ENCODE results near the gene WDR82.
A peak's percentile ranks its signal among the peaks of the same experiment; 100 is the strongest.

WDR82 gene

DNA sequence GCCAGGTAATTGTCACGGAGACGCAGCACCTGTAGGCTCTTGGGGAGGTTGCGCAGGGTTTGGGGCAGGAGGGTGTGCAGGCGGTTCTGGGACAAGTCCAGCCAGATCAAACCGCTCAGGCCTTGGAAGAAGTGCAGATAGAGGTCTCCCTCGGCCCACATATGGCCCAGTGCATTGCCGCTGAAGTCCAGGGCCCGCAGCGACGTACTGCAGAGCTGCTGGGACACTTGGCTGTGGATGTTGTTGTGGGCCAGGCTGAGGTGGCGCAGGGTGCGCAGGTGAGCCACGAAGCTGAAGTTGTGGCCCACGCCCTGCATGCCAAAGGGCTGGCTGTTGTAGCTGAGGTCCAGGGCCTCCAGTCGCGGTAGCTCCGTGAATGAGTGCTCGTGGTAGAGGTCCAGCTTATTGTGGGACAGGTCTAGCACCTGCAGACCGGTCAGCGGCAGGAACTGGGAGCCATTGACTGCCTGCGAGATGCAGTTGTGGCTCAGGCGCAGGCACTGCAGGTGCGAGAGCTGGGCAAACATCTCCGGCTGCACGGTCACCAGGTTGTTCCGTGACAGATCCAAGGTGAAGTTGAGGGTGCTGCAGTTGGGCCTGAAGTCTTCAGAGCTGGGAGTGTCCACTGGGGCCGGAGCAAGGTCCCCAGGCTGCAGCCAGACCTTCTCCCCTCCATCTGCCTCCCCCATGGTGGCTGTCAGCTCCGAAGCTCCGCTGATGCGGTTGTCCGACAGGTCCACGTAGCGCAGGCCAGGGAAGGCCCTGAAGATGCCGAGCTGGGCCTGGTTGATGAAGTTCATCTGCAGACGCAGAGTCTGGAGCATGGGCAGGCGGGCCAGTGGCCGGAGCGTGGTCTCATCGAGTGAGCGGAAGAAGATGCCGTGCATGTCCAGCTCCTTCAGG is 55.9 kb downstream of the WDR82 start:
- no peak for DNase-seq (ENCODE audit: low spot score in 2 of 2)
- H3K4me1 Mint-ChIP-seq: peaks cover 86% of the 10 kb centered on the region
- peak overlapping the region; percentile 77 for H3K4me3 Mint-ChIP-seq
- H3K27ac Mint-ChIP-seq: peak overlapping the region; percentile 87
- no peaks in the 10 kb centered on the region for H3K9me3 Mint-ChIP-seq
- ATAC-seq: no peak
- peaks cover 5% of the 10 kb centered on the region for H3K36me3 Mint-ChIP-seq

DNA sequence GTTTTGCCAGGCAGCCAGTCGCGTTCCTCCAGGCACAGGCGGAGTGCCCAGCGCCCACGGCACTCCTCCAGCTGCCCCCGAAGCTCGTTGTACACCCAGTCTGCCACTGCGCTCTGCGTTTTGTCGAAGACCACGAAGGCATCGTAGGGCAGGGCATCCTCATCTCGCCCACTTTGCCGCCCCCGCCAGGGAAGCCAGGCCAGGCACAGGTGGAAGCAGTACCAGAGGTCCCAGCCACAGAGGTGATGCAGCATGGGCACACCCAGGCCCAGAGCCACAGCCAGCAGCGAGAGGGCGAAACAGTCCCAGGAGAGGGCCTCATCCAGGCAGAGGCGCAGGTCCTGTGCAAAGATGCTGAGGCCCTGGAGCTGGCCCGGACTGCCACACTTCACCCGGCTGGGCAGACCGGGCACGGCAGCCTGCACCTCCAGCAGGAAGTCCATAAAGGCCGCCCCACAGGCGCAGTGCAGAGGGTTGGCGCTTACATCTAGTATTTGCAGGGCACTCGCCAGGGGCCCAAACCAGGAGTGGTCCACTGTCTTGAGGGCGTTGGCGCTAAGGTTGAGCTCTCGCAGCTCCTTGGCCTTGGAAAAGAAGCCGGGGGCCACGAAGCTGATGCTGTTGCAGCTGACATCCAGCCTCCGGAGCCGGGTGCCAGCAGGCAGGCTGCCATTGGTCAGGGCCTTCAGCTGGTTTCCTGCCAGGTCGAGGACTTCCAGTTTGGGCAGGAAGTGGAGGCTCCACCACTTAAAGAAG is 56.7 kb downstream of the WDR82 start:
- Mint-ChIP-seq H3K9me3 (no peaks in the 10 kb centered on the region), H3K36me3 (peaks cover 3% of the 10 kb centered on the region), H3K4me3 (peak overlapping the region; percentile 77), H3K27ac (peak overlapping the region; percentile 87), H3K4me1 (peaks cover 92% of the 10 kb centered on the region)
- peak; percentile 48 for ATAC-seq
- no peak for DNase-seq (ENCODE audit: low spot score in 2 of 2)

- H3K4me1 Mint-ChIP-seq: peaks cover 91% of the 10 kb centered on the region
- H3K27ac Mint-ChIP-seq: no peak overlapping the region
- peak overlapping the region; percentile 77 for H3K4me3 Mint-ChIP-seq
Measured at GRCh38 chr3:52221141-52221562, 57.3 kb downstream of the WDR82 start.

GRCh38 chr3:52220380-52221026 is 57.9 kb downstream of the WDR82 start:
- H3K36me3 Mint-ChIP-seq: peaks cover 11% of the 10 kb centered on the region
- H3K4me3 Mint-ChIP-seq: peak overlapping the region; percentile 50
- DNase-seq (ENCODE audit: low spot score in 2 of 2) (peak; percentile 92 to 95), ATAC-seq (peak; percentile 81)
- H3K27ac Mint-ChIP-seq: peak overlapping the region; percentile 93
- H3K4me1 Mint-ChIP-seq: peaks cover 87% of the 10 kb centered on the region
- H3K9me3 Mint-ChIP-seq: no peaks in the 10 kb centered on the region

More at GRCh38 chr3:52221141-52221562, 57.3 kb downstream of the WDR82 start:
- H3K36me3 Mint-ChIP-seq: peaks cover 8% of the 10 kb centered on the region
- ATAC-seq: no peak
- DNase-seq (ENCODE audit: low spot score in 2 of 2): no peak
- H3K9me3 Mint-ChIP-seq: no peaks in the 10 kb centered on the region

DNA sequence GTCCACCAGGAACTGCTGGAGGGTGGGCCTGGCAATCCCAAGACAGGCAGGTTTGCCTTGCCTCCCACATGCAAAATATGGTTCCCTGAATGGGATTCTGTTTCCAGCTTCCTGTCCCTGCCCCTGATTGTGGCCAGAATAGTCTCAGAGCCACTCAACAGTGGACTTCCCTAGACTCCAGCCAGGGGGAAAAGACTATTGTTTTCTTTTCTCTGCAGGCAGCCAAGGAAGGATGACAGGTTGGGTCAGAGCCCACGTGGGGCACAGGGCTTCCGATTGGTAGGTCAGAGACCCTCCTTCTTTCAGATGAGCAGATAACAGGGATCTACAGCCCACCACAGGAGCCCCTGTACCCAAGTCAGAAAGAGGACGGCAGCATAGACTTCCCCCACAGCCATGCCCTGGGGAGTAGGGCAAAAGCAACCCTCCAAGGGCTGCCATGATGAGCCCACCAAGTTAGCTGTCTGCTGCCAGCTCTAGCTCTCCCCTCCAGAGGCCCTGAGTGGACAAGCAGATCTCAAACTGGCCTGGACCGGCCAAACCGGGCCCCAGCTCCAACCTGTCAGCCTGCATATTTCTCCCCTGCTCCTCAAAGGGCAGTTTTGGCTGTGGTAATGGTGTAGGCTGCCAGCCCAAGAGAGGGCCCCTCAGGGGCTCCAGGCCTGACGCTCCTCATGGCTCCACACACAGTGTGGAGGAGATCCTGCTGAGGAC is 59.4 kb downstream of the WDR82 start:
- Mint-ChIP-seq H3K4me1 (peaks cover 87% of the 10 kb centered on the region), H3K36me3 (peaks cover 25% of the 10 kb centered on the region), H3K4me3 (peak overlapping the region; percentile 72), H3K9me3 (no peaks in the 10 kb centered on the region), H3K27ac (peak overlapping the region; percentile 93)
- DNase-seq (ENCODE audit: low spot score in 2 of 2) (no peak), ATAC-seq (no peak)

- peak overlapping the region; percentile 72 for H3K4me3 Mint-ChIP-seq
- ATAC-seq (peak; percentile 66), DNase-seq (ENCODE audit: low spot score in 2 of 2) (no peak)
- H3K4me1 Mint-ChIP-seq: peaks cover 80% of the 10 kb centered on the region
- H3K27ac Mint-ChIP-seq: peak overlapping the region; percentile 93
- H3K9me3 Mint-ChIP-seq: no peaks in the 10 kb centered on the region
- H3K36me3 Mint-ChIP-seq: peaks cover 31% of the 10 kb centered on the region
Measured at GRCh38 chr3:52218454-52218853, 60.0 kb downstream of the WDR82 start.

DNA sequence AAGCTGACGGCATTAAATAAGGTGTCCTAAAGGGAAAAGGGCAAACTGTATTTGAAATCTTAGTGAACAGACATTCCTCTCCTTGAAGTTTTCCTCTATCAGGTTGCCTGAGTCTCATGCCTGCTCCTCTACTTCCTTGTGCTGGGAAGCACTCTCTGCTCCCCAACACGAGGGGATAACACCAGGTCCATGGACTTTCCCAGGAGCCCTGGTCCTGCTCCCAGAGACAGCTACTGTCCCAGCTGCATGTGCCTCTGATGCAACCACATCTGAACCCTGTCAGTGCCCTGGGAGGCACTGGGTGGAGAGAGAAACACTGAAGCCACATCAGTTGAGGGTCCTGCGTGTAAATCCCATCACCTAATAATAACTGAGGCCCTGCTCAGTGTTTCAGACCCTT is 60.4 kb downstream of the WDR82 start:
- Mint-ChIP-seq H3K4me3 (peak overlapping the region; percentile 72), H3K36me3 (peaks cover 36% of the 10 kb centered on the region), H3K9me3 (no peaks in the 10 kb centered on the region), H3K4me1 (peaks cover 76% of the 10 kb centered on the region), H3K27ac (peak overlapping the region; percentile 93)
- no peak for ATAC-seq
- DNase-seq (ENCODE audit: low spot score in 2 of 2): no peak

DNA sequence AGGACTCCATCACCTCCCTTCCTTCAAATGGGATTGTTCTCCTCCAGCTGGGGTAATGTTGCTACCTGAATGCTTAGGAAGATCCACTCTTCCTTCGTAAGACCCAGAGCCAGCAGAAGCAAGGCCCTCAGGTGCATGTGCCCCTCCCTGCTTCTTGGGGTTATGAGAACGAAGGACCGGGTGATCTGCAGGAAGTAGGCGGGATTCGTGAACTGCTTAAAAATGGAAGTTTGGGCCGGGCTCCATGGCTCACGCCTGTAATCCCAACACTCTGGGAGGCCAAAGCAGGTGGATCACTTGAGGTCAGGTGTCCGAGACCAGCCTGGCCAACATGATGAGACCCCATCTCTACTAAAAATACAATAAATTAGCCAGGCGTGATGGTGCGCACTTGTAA is 61.0 kb downstream of the WDR82 start:
- H3K27ac Mint-ChIP-seq: peak overlapping the region; percentile 93
- no peak for DNase-seq (ENCODE audit: low spot score in 2 of 2)
- no peak for ATAC-seq
- peaks cover 42% of the 10 kb centered on the region for H3K36me3 Mint-ChIP-seq
- no peaks in the 10 kb centered on the region for H3K9me3 Mint-ChIP-seq
- H3K4me3 Mint-ChIP-seq: peak overlapping the region; percentile 72
- H3K4me1 Mint-ChIP-seq: peaks cover 70% of the 10 kb centered on the region

GRCh38 chr3:52216585-52217408 is 61.7 kb downstream of the WDR82 start:
- peaks cover 48% of the 10 kb centered on the region for H3K36me3 Mint-ChIP-seq
- ATAC-seq: peak; percentile 64

DNA sequence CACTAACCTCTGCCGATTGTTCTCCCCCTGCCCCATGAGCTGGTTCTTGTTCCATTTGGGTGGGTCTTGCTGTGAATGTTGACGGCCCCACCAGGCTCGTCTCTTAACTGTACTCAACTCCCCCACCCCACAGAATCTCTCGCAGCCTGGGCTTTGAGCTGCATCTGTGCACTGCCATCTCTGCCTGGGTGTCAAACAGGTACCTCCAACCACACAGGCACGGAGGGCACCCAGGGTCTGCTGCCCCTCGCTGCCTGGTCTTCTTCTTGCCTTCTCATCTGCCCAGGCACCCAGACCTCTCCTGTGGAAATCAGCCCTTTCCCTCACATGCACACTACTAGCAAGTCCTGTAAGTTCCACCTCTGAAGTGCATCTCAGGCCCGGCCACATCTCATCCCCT is 63.1 kb downstream of the WDR82 start:
- Mint-ChIP-seq H3K4me3 (no peak overlapping the region), H3K4me1 (peaks cover 52% of the 10 kb centered on the region), H3K9me3 (no peaks in the 10 kb centered on the region), H3K27ac (peak overlapping the region; percentile 55), H3K36me3 (peaks cover 62% of the 10 kb centered on the region)
- DNase-seq (ENCODE audit: low spot score in 2 of 2): no peak
- no peak for ATAC-seq

More at GRCh38 chr3:52216585-52217408, 61.7 kb downstream of the WDR82 start:
- Mint-ChIP-seq H3K4me3 (peak overlapping the region; percentile 72), H3K4me1 (peaks cover 64% of the 10 kb centered on the region), H3K27ac (peak overlapping the region; percentile 93), H3K9me3 (no peaks in the 10 kb centered on the region)
- no peak for DNase-seq (ENCODE audit: low spot score in 2 of 2)

DNA sequence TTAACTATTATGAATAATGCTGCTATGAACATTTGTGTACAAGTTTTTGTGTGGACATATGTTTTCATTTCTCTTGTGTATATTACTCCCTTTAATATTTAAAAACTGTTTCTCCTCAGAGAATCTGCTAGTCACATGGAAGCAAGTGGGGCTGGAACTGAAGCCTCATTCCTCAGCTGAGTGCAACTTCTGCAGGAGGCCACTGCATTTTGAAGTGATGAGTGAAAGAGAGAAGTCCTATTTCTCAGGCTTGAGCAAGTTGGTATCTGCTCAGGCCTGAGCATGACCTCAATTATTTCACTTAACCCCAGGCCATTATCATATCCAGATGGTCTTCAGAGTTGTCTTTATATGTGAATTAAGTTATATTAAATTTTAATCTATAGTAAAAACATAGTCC is 64.5 kb downstream of the WDR82 start:
- no peak for ATAC-seq
- H3K36me3 Mint-ChIP-seq: peaks cover 77% of the 10 kb centered on the region

GRCh38 chr3:52213005-52213404 is 65.4 kb downstream of the WDR82 start:
- no peak for ATAC-seq

More for the DNA sequence above, 64.5 kb downstream of the WDR82 start:
- Mint-ChIP-seq H3K9me3 (no peaks in the 10 kb centered on the region), H3K4me1 (peaks cover 40% of the 10 kb centered on the region), H3K4me3 (no peak overlapping the region), H3K27ac (peak overlapping the region; percentile 55)
- DNase-seq (ENCODE audit: low spot score in 2 of 2): no peak

GRCh38 chr3:52211268-52211891 is 67.1 kb downstream of the WDR82 start:
- no peak for DNase-seq (ENCODE audit: low spot score in 2 of 2)
- H3K36me3 Mint-ChIP-seq: peaks cover 96% of the 10 kb centered on the region
- peaks cover 15% of the 10 kb centered on the region for H3K4me1 Mint-ChIP-seq
- no peak for ATAC-seq
- no peaks in the 10 kb centered on the region for H3K9me3 Mint-ChIP-seq
- H3K4me3 Mint-ChIP-seq: no peak overlapping the region
- no peak overlapping the region for H3K27ac Mint-ChIP-seq

More at GRCh38 chr3:52213005-52213404, 65.4 kb downstream of the WDR82 start:
- no peak for DNase-seq (ENCODE audit: low spot score in 2 of 2)
- H3K36me3 Mint-ChIP-seq: peaks cover 86% of the 10 kb centered on the region
- H3K4me3 Mint-ChIP-seq: no peak overlapping the region
- H3K9me3 Mint-ChIP-seq: no peaks in the 10 kb centered on the region
- H3K27ac Mint-ChIP-seq: peak overlapping the region; percentile 79
- H3K4me1 Mint-ChIP-seq: peaks cover 31% of the 10 kb centered on the region
